Activated naive CD8-positive, alpha-beta T cell (primary cell): Measurements from ENCODE around the gene SETD2.

Experiments
- H3K27ac Mint-ChIP-seq: one replicate; pipeline ENCODE4 v1.8.0; 2021; ENCODE audit warnings: mixed read lengths
- H3K27me3 Mint-ChIP-seq: one replicate; pipeline ENCODE4 v1.8.0; 2021; ENCODE audit warnings: mixed read lengths
- H3K36me3 Mint-ChIP-seq: one replicate; pipeline ENCODE4 v1.8.0; 2021; ENCODE audit warnings: mixed read lengths
- H3K4me1 Mint-ChIP-seq: one replicate; pipeline ENCODE4 v1.8.0; 2021; ENCODE audit warnings: low read depth, mixed read lengths
- H3K4me3 Mint-ChIP-seq: one replicate; pipeline ENCODE4 v1.8.0; 2021; ENCODE audit warnings: mild to moderate bottlenecking, mixed read lengths
- H3K9me3 Mint-ChIP-seq: one replicate; pipeline ENCODE4 v1.8.0; 2021; ENCODE audit warnings: low read depth, mixed read lengths

The SETD2 gene

DNA sequence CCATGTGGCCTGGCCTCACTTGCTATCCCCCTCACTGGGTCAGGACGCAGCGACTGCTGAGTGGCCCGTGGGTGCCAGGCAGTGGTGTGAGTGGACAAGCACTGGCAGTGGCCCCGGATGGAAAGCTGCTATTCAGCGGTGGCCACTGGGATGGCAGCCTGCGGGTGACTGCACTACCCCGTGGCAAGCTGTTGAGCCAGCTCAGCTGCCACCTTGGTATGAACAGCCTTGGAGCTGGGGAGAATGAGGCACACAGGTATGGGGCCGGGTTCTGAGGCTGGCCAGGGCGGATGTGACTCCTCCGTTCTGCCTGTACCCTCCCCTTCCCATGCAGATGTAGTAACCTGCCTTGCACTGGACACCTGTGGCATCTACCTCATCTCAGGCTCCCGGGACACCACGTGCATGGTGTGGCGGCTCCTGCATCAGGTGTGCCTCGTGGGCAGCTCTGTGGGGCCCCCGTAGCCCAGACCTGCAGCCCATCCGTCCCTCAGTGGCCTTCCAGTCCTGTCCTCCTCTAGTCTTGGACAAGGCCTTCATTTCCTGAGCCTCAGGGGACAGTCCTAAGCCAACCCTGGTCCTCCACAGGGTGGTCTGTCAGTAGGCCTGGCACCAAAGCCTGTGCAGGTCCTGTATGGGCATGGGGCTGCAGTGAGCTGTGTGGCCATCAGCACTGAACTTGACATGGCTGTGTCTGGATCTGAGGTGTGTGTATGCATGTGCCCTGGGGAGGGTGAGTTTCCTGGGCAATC is 156.3 kb downstream of the SETD2 start:
- Mint-ChIP-seq H3K4me3 (no peak overlapping the region), H3K9me3 (no peaks in the 10 kb centered on the region), H3K27me3 (no peaks in the 10 kb centered on the region), H3K36me3 (peaks cover 3% of the 10 kb centered on the region), H3K4me1 (peaks cover 9% of the 10 kb centered on the region), H3K27ac (no peak overlapping the region)

- no peaks in the 10 kb centered on the region for H3K27me3 Mint-ChIP-seq
- H3K27ac Mint-ChIP-seq = no peak overlapping the region
- peaks cover 9% of the 10 kb centered on the region for H3K4me1 Mint-ChIP-seq
- H3K9me3 Mint-ChIP-seq = no peaks in the 10 kb centered on the region
- peaks cover 3% of the 10 kb centered on the region for H3K36me3 Mint-ChIP-seq
- no peak overlapping the region for H3K4me3 Mint-ChIP-seq
These were observed 156.9 kb downstream of the SETD2 start for GRCh38 chr3:47007001-47007400.

DNA sequence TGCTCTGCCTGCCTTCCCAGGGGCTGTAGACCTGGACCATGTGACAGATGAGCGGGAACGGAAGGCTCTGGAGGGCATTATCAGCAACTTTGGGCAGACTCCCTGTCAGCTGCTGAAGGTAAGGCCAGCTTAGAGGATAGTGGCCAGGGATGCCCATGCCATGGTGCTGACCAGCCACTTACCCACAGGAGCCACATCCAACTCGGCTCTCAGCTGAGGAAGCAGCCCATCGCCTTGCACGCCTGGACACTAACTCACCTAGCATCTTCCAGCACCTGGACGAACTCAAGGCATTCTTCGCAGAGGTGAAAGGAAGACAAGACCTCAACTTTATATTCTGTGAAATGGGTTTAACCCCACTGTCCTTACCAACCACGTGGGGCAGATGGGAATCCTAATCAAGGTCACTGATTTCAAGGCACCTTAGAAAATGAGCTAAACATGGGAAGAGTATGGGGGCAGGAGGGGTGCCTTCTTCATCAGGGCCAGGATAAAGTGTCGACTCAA is 157.7 kb downstream of the SETD2 start:
- peaks cover 3% of the 10 kb centered on the region for H3K36me3 Mint-ChIP-seq
- no peak overlapping the region for H3K27ac Mint-ChIP-seq
- no peaks in the 10 kb centered on the region for H3K27me3 Mint-ChIP-seq
- H3K4me1 Mint-ChIP-seq = peaks cover 9% of the 10 kb centered on the region
- no peak overlapping the region for H3K4me3 Mint-ChIP-seq
- H3K9me3 Mint-ChIP-seq = no peaks in the 10 kb centered on the region

DNA sequence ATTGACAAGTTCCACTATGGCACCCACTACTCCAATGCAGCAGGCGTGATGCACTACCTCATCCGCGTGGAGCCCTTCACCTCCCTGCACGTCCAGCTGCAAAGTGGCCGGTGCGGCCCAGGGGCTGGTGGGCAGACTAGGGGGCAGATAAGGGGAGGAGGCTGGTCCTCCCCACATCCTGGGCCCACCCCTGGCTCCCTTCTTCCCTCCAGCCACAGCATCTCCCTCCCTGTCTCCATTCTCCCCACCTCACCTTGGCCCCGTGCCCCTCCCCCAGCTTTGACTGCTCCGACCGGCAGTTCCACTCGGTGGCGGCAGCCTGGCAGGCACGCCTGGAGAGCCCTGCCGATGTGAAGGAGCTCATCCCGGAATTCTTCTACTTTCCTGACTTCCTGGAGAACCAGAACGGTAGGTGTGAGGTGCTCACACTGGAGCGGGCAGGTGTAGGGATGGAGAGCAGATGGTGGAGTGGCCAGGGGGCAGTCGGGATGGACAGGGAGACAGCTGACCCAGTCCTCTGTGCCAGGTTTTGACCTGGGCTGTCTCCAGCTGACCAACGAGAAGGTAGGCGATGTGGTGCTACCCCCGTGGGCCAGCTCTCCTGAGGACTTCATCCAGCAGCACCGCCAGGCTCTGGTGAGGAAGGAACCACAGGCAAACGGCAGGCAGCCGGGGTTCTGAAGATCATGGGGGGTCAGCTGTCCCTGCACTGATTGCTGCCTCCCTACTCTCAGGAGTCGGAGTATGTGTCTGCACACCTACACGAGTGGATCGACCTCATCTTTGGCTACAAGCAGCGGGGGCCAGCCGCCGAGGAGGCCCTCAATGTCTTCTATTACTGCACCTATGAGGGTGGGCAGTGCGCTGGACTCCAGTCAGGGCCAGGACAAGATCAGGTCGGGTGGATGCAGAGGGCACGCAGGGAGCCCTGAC is 158.4 kb downstream of the SETD2 start:
- peaks cover 7% of the 10 kb centered on the region for H3K4me1 Mint-ChIP-seq
- no peak overlapping the region for H3K4me3 Mint-ChIP-seq
- no peak overlapping the region for H3K27ac Mint-ChIP-seq
- no peaks in the 10 kb centered on the region for H3K9me3 Mint-ChIP-seq
- H3K36me3 Mint-ChIP-seq = peaks cover 3% of the 10 kb centered on the region
- H3K27me3 Mint-ChIP-seq = no peaks in the 10 kb centered on the region

DNA sequence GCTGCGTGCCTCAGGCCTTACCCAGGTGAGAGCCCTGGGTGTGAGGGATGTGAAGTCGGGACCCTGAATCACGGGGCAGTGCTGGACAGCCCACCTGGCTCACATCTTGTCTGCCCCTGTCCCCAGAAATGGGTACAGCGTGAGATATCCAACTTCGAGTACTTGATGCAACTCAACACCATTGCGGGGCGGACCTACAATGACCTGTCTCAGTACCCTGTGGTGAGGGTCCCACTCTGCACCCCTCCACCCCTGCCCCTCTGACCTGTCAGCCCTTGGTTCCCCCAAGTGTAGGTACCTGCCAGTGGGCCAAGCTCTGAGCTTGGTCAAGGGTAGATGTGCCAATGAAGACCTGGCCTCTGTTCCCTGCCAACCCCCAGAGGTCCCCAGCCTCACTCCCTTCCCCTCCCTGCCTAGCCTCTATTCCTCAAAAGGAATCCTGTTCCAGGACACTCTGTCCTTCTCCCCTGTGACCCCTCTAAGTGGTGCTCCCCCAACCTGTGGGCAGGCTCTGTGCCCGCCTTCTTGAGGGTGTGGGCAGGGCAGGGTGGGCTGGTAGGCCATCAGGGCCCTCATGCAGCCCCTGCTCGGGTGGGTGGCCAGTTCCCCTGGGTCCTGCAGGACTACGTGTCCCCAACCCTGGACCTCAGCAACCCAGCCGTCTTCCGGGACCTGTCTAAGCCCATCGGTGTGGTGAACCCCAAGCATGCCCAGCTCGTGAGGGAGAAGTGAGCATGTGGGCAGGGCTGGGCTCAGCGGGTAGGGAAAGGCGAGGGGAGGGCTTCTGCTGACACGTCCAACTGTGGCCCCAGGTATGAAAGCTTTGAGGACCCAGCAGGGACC is 159.3 kb downstream of the SETD2 start:
- H3K9me3 Mint-ChIP-seq = no peaks in the 10 kb centered on the region
- no peak overlapping the region for H3K4me3 Mint-ChIP-seq
- no peak overlapping the region for H3K27ac Mint-ChIP-seq
- H3K27me3 Mint-ChIP-seq = no peaks in the 10 kb centered on the region
- peaks cover 3% of the 10 kb centered on the region for H3K36me3 Mint-ChIP-seq
- peaks cover 4% of the 10 kb centered on the region for H3K4me1 Mint-ChIP-seq

- Mint-ChIP-seq H3K36me3 (peaks cover 3% of the 10 kb centered on the region), H3K4me1 (peaks cover 4% of the 10 kb centered on the region), H3K9me3 (no peaks in the 10 kb centered on the region), H3K27me3 (no peaks in the 10 kb centered on the region), H3K4me3 (no peak overlapping the region), H3K27ac (no peak overlapping the region)
These were observed 160.2 kb downstream of the SETD2 start for GRCh38 chr3:47003461-47004368.

- H3K4me3 Mint-ChIP-seq = no peak overlapping the region
- H3K27me3 Mint-ChIP-seq = no peaks in the 10 kb centered on the region
- H3K9me3 Mint-ChIP-seq = no peaks in the 10 kb centered on the region
- H3K36me3 Mint-ChIP-seq = peaks cover 4% of the 10 kb centered on the region
- peaks cover 3% of the 10 kb centered on the region for H3K4me1 Mint-ChIP-seq
- no peak overlapping the region for H3K27ac Mint-ChIP-seq
These were observed 160.9 kb downstream of the SETD2 start for GRCh38 chr3:47003056-47003410.

DNA sequence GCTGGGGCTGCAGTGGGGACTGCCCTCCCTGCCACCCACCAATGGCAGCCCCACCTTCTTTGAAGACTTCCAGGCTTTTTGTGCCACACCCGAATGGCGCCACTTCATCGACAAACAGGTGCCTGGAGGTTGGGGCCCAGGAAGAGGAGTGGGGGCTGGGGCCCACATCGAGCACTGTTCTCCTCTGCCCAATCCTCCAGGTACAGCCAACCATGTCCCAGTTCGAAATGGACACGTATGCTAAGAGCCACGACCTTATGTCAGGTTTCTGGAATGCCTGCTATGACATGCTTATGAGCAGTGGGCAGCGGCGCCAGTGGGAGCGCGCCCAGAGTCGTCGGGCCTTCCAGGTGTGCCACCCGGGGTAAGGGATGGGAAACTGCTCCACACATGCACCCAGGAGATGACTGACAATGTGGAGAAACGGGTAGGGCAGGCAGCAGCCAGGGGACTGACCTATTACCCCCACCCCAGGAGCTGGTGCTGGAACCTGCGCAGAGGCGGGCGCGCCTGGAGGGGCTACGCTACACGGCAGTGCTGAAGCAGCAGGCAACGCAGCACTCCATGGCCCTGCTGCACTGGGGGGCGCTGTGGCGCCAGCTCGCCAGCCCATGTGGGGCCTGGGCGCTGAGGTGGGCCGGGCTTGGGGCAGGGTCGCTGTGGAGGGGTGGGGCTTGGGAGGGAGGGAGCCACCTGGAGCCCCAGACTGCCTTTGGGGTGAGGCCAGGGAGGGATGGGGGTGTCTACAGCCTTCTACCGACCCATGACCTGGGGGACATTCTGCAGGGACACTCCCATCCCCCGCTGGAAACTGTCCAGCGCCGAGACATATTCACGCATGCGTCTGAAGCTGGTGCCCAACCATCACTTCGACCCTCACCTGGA is 161.5 kb downstream of the SETD2 start:
- H3K36me3 Mint-ChIP-seq = peaks cover 4% of the 10 kb centered on the region
- no peak overlapping the region for H3K27ac Mint-ChIP-seq
- no peak overlapping the region for H3K4me3 Mint-ChIP-seq
- H3K27me3 Mint-ChIP-seq = no peaks in the 10 kb centered on the region
- H3K4me1 Mint-ChIP-seq = peaks cover 8% of the 10 kb centered on the region
- no peaks in the 10 kb centered on the region for H3K9me3 Mint-ChIP-seq

GRCh38 chr3:47001731-47002170 is 162.2 kb downstream of the SETD2 start:
- Mint-ChIP-seq H3K4me3 (no peak overlapping the region), H3K4me1 (peaks cover 15% of the 10 kb centered on the region), H3K27me3 (no peaks in the 10 kb centered on the region), H3K36me3 (peaks cover 4% of the 10 kb centered on the region), H3K27ac (no peak overlapping the region), H3K9me3 (no peaks in the 10 kb centered on the region)

- no peaks in the 10 kb centered on the region for H3K9me3 Mint-ChIP-seq
- H3K27ac Mint-ChIP-seq = no peak overlapping the region
- H3K4me3 Mint-ChIP-seq = no peak overlapping the region
- H3K36me3 Mint-ChIP-seq = peaks cover 4% of the 10 kb centered on the region
- H3K27me3 Mint-ChIP-seq = no peaks in the 10 kb centered on the region
- H3K4me1 Mint-ChIP-seq = peaks cover 16% of the 10 kb centered on the region
These were observed 162.8 kb downstream of the SETD2 start for GRCh38 chr3:47000922-47001730.

DNA sequence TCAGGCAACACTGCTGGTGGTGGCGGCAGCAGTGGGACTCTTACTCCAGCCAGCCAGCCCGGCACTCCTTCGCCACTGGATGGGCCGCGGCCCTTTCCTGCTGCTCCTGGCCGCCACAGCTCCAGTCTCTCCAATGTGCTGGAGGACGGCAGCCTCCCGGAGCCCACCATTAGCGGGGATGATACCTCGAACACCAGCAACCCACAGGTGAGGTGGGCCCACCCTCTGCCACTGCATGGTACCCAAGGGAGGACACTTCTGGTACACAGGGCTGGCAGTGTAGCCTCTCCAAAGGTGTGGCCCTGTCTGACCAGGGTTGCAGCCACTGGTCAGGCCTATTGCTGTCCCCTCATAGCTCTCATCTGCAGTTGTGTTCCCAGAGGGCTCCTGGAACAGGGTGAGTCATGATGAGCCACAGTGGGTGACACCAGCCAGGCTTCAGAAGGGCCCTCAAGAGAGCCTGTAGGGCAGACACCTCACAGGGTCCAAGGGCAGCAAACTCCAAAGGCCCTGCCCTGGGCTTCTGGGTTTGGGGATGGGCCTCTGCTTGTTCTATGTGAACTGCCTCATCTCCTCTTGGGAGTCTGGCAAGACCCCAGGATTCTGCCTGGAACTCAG is 163.6 kb downstream of the SETD2 start:
- H3K4me3 Mint-ChIP-seq = no peak overlapping the region
- H3K36me3 Mint-ChIP-seq = peaks cover 2% of the 10 kb centered on the region
- H3K27me3 Mint-ChIP-seq = no peaks in the 10 kb centered on the region
- no peaks in the 10 kb centered on the region for H3K9me3 Mint-ChIP-seq
- H3K27ac Mint-ChIP-seq = no peak overlapping the region
- peaks cover 16% of the 10 kb centered on the region for H3K4me1 Mint-ChIP-seq

GRCh38 chr3:46999516-47000197 is 164.3 kb downstream of the SETD2 start:
- no peaks in the 10 kb centered on the region for H3K9me3 Mint-ChIP-seq

More at GRCh38 chr3:46999516-47000197, 164.3 kb downstream of the SETD2 start:
- H3K36me3 Mint-ChIP-seq = peaks cover 2% of the 10 kb centered on the region
- H3K27me3 Mint-ChIP-seq = no peaks in the 10 kb centered on the region
- no peak overlapping the region for H3K27ac Mint-ChIP-seq
- H3K4me3 Mint-ChIP-seq = no peak overlapping the region
- peaks cover 16% of the 10 kb centered on the region for H3K4me1 Mint-ChIP-seq
